Measurements from ENCODE around the gene VSIG10. TPM values are rescaled to one million over a fixed set of nuclear protein-coding genes. Genes with fewer than 3 reads are reported as not detected.

Gene VSIG10
- total and polyA plus RNA-seq, 2 of the 13 experiments (the other 11 are each of a cell fraction or from before 2014, with no cell fraction given) = 25.6 to 42.5 TPM

- TF ChIP-seq ZNF577 (CRISPR knock-in tag; IDR thresholded peaks at IDR 0.05; ENCODE audit: borderline replicate concordance, low read depth) (no peak), CREB1 (IDR thresholded peaks at IDR 0.05) (peak; percentile 78), CREB1 (CRISPR knock-in tag; IDR thresholded peaks at IDR 0.05) (no peak), TBX3 (IDR thresholded peaks at IDR 0.05; ENCODE audit: borderline replicate concordance) (no peak; the same call in 1 of the 2 replicates), CBFB (CRISPR knock-in tag; IDR thresholded peaks at IDR 0.05) (peak; percentile 77), NR2C2 (CRISPR knock-in tag; IDR thresholded peaks at IDR 0.05; ENCODE audit: borderline replicate concordance) (peak; percentile 86), PRDM4 (CRISPR knock-in tag; IDR thresholded peaks at IDR 0.05; ENCODE audit: borderline replicate concordance) (no peak), KLF6 (CRISPR knock-in tag; IDR thresholded peaks at IDR 0.05) (0 out of 2 replicates have a peak, but pooled peaks have one; percentile 43), SMARCE1 (IDR thresholded peaks at IDR 0.05; ENCODE audit: borderline replicate concordance) (no peak), MAFF (IDR thresholded peaks at IDR 0.05; ENCODE audit: low read depth, low read length) (no peak; the same call in 1 of the 2 replicates), GABPB1 (CRISPR knock-in tag; IDR thresholded peaks at IDR 0.05) (peak; percentile 97), ZBTB7B (CRISPR knock-in tag; IDR thresholded peaks at IDR 0.05) (peak; percentile 53; the same call in 1 of the 2 replicates), MAFG (CRISPR knock-in tag; IDR thresholded peaks at IDR 0.05) (peak; percentile 37; the same call in 1 of the 2 replicates), HNRNPLL (IDR thresholded peaks at IDR 0.05; ENCODE audit: low read depth, low read length, poor library complexity, severe bottlenecking) (peak; percentile 35), ZSCAN31 (CRISPR knock-in tag; IDR thresholded peaks at IDR 0.05; ENCODE audit: low read depth) (no peak), SIX1 (CRISPR knock-in tag; IDR thresholded peaks at IDR 0.05; ENCODE audit: borderline replicate concordance) (no peak), ZBTB39 (CRISPR knock-in tag; IDR thresholded peaks at IDR 0.05) (no peak), RCOR2 (CRISPR knock-in tag; IDR thresholded peaks at IDR 0.05) (no peak), ZNF678 (CRISPR knock-in tag; IDR thresholded peaks at IDR 0.05) (no peak), TEF (CRISPR knock-in tag; IDR thresholded peaks at IDR 0.05) (no peak), PCBP2 (optimal IDR thresholded peaks at IDR 0.05; ENCODE audit: low read depth, low read length, poor library complexity, severe bottlenecking) (no peak), ZNF317 (CRISPR knock-in tag; IDR thresholded peaks at IDR 0.05) (no peak), RXRB (CRISPR knock-in tag; IDR thresholded peaks at IDR 0.05; ENCODE audit: borderline replicate concordance) (peak; percentile 61; the same call in 1 of the 2 replicates), NAIF1 (CRISPR knock-in tag; IDR thresholded peaks at IDR 0.05; ENCODE audit: borderline replicate concordance) (no peak), ZNF264 (CRISPR knock-in tag; IDR thresholded peaks at IDR 0.05) (peak; percentile 63; the same call in 1 of the 2 replicates), ZNF672 (CRISPR knock-in tag; IDR thresholded peaks at IDR 0.05) (no peak)
Measured at GRCh38 chr12:118016424-118017264, 87.2 kb downstream of the VSIG10 start, which contains the start of gene RFC5 (continued).
